Activated CD8-positive, alpha-beta memory T cell treated with anti-CD3 and anti-CD28 coated beads for 48 hours (primary cell): ENCODE measurements around the gene PDE4C.
A peak's percentile ranks its signal among the peaks of the same experiment; 100 is the strongest.
"Not testable (repeated sequence)": the region's sequence is repeated elsewhere in the genome, so short reads cannot be mapped to it uniquely, and the experiment has no call there.

Experiments
- DNase-seq, 3 experiments: peaks; one replicate each; pipeline ENCODE4 v3.0.0-alpha.2; 2020; ENCODE audit warnings: low read depth in 2 of 3, low spot score in 2 of 3

Gene PDE4C

DNA sequence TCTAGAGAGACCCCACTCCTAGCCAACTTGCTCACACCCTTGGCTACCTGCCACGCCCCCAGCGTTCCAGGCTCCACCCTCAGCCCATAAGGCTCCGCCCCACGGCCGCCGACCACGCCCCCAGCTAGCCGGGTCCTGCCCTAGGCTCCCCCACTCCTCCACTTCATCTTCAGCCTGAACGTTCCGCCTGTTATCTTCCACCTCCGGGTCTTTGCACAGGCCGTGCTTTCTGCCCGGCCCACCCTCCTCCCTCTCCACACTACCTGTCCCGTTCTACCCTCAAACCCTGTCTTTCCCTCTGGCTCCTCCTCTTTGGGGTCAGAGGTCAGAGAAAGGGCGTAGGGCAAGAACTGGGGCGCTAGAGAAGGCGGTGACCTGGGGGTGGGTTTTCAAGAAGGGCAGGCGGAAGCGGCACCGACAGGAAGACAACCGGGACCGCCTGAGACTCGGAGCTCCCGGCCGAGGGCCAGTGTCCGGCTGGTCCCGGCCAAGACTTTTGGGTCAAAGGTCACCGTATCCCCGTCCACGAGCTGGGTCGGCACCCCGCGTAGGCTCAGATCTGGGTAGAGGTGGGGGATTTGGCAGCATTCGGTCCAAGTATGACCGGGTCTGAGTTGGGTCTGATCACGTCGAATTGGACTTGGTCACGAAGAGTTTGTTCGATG is 2.2 kb downstream of the PDE4C start:
- no peak for DNase-seq

GRCh38 chr19:18221815-18222725 is 4.2 kb downstream of the PDE4C start:
- DNase-seq = no peak

DNA sequence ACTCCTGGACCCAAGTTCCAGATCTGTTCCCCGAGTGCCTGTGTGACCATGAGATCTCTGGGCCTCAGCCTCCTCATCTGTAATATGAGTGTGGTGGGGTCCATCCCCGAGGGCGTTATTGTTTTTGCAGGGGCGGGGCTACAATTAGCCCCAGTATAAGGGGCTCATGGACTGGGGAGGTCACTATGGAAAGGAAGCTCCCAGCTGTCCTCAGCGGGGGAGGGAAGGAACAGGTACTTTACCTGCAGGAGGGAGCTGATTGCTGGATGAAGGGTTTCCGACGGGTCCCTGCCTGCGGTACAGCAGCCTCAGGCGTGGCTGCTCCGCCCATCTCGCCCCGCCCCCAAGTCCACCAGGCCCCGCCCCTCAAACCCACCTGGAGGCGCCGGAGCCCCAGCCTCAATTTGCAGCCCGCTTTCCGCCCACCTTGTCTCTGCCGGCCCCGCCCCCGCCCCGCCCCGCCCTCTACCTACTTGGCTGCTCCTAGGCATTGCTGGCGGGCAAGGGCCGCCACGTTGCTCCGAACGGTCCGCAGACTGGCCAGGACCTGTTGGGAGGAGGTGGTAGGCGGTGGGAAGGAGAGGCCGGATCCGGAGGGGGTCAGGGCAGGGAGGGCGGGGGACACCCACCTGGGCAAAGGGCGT is 5.5 kb downstream of the PDE4C start:
- no peak for DNase-seq

GRCh38 chr19:18219911-18220631 is 6.2 kb downstream of the PDE4C start:
- no peak for DNase-seq

DNA sequence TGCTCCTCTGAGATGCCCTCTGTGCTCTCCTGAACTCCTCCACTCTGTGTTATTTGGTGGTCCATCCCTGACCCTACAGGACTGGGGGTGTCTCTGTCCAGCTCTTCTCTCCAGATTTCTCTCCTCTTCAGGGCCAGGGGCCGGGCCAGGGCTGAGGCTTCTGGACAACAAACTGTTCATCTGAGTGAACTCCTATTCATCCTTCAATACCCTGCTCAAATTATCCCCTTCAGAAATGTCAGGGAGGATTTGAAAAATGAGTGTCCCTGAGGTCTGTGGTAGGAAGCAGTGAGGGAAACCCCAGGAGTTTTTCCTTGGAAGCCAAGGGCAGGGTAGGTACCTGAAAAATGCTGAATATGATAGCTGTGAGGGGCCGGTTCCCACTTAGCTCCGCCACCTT is 7.6 kb downstream of the PDE4C start:
- no peak for DNase-seq

DNA sequence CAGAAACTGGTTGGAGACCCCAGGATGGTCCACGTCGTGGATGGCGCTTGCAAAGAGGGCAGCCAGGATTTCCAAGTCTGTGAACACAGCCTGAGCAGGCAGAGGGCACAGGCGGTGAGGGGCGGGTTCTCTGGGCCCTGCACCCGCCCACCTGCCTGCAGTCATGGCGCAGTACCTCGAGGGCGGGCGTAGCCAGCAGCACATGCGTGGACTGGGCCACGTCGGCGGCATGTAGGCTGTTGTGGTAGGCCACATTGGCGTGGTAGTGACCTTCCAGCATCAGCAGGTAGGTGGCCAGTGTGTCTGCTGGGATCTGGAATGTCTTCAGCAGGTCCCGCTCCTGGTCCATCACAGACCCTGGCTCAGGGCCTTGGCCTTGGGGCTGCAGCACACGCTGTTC is 8.1 kb downstream of the PDE4C start:
- no peak for DNase-seq

- DNase-seq = no peak
Measured at GRCh38 chr19:18216789-18217188, 9.4 kb downstream of the PDE4C start.

GRCh38 chr19:18214779-18215433 is 11.3 kb downstream of the PDE4C start:
- DNase-seq = no peak

DNA sequence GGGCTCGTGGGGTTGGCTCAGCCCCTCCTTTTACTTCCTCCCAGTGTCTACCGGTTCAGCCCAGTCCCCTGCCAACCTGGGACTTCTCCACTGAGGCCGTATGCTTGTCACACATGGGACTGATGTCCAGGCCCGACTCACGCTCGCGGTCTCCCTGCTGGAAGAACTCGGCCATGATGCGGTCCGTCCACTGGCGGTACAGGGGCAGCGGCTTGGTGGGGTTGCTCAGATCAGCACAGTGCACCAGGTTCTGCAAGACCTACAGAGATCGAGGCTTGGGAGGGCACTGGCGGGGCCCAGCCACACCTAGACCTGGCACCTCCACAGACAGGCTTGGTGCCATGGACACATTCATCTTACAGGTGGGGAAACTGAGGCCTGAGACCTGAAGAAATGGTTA is 14.6 kb downstream of the PDE4C start:
- DNase-seq = no peak

- DNase-seq = not testable (repeated sequence)
Measured at GRCh38 chr19:18209912-18210311, 16.3 kb downstream of the PDE4C start.

- peak in 1 of 3 experiments; percentile 37 for DNase-seq
Measured at GRCh38 chr19:18208098-18208951, 17.9 kb downstream of the PDE4C start.

GRCh38 chr19:18206018-18206417 is 20.2 kb downstream of the PDE4C start:
- no peak for DNase-seq

- DNase-seq = no peak
Measured at GRCh38 chr19:18205200-18205892, 20.9 kb downstream of the PDE4C start.

DNA sequence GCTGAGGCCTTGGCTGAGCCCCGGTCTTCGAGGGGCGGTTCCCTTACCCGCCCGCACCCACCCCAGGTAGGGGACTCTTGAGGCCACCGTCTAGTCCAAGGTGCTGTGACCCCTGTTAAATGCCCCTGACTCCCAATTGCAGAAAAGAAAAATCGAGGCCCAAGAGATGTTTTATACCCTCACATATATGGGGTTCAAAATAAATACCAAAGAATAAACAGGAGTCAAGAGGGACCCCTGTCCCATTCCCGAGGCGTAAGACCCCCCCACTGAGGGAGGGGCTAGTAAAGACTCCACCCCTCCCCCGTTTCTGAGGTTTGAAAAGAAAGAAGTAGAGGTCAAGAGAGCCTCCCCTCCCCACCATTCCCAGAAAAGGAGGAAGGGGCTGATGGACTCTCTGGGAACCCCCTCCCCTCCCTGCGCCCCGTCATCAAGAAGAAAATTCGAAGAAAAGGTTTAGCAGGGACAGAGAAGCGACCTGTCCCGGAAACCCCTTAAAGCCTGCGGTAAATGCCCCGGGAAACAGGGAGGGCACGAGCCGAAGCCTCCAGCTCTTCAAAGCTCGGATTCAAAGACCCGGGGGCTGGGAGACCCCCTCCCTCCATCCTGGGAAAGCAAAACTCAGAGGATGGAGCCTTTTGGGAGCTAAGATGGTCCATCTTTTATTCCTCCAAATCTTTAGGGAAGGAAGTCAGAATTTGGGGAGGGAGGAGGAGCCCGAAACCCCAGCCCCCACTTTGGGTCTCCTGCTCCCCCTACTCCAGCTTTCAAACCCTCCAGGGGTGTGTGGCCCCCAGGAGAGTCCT is 21.6 kb downstream of the PDE4C start:
- DNase-seq = no peak

DNA sequence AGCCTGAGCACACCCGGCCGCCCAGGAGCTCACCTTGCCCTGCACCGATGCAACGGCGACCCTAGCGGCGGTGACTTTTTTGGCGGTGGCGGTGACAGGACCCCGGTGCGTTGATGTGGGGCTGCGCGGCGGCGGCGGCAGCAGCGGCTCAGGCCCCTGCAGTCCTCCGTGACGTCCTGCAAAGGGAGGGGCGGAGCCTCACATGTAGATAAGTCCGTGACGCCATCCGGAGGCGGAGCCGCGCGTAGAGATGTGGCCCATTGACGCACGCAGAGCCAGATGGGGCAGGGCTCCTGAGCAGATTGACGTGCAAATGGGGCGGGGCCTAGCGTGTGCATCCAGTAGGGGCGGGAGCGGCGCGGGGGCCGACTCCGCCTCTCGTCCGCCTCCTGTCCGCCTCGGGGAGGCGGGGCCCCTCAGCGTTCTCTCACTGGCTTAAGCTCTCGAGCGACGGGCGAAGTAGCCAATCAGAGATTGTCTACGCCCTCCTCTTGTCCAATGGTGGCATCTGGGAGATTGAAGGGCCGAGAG is 22.3 kb downstream of the PDE4C start, which contains the start of gene RAB3A:
Gene RAB3A (minus strand): TSS at position 180 of the 531 bp plus-strand sequence. CDS start 1,302 bp downstream, outside the sequence.
- DNase-seq = peak; percentile 95 to 97 (median 95)

- DNase-seq = no peak
Measured at GRCh38 chr19:18203408-18203862, 22.8 kb downstream of the PDE4C start.

DNA sequence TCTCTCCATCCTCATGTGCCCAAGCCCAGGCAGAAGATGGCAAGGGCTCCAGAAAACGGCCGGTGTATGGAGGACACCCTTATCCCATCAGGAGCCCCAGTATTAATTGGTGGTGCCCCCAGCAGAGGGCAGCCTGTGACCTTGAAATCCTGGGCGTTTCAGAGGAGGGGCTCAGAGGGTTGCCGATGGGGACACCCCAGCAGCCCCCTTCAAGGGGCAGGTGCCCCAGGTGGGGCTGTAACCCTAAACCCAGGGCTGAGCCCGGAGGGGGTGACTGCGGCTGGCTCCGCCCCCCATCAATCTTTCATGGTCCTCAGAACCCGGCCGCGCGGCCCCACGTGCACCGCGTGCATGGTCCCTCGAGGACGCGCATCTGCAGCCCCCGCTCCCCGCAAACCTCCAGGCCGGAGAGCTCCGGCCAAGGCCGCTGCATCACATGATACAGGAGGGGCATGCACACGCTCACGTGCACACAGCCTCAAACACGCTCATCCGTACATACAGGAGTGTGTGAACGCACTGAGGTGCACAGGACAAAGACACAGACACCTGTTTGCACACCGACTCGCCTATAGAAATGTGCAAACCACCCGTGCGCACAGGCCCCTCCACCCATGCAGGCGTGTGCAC is 23.3 kb downstream of the PDE4C start:
- no peak for DNase-seq
